Measurements from ENCODE around the gene CTNND2.

CTNND2 gene

GRCh38 chr5:11679676-11680075 is 224.6 kb downstream of the CTNND2 start:
- Histone ChIP-seq H2AFZ (ENCODE audit: low read depth) (no peak overlapping the region), H3K4me2 (no peak overlapping the region), H3K4me1 (ENCODE audit: low read depth, poor library complexity, severe bottlenecking) (no peaks in the 10 kb centered on the region), H3K36me3 (ENCODE audit: insufficient read depth) (no peaks in the 10 kb centered on the region), H3K4me3 (IDR thresholded peaks at IDR 0.05; ENCODE audit: insufficient read depth, low read depth, low read length) (no peak overlapping the region), H3K27ac (no peak overlapping the region), H3K79me2 (ENCODE audit: insufficient read depth, low read depth) (no peaks in the 10 kb centered on the region), H3K27me3 (ENCODE audit: insufficient read depth, low read depth) (no peaks in the 10 kb centered on the region), H3K9ac (no peak overlapping the region), H4K20me1 (ENCODE audit: insufficient read depth) (no peaks in the 10 kb centered on the region)
- TF ChIP-seq CTCF (conservative IDR thresholded peaks at IDR 0.05; ENCODE audit: low read depth, low read length) = no peak

- Histone ChIP-seq H3K9ac (no peak overlapping the region), H2AFZ (ENCODE audit: low read depth) (no peak overlapping the region), H4K20me1 (ENCODE audit: insufficient read depth) (no peaks in the 10 kb centered on the region), H3K27ac (no peak overlapping the region), H3K36me3 (ENCODE audit: insufficient read depth) (no peaks in the 10 kb centered on the region), H3K4me1 (ENCODE audit: low read depth, poor library complexity, severe bottlenecking) (no peaks in the 10 kb centered on the region), H3K4me3 (IDR thresholded peaks at IDR 0.05; ENCODE audit: insufficient read depth, low read depth, low read length) (no peak overlapping the region), H3K27me3 (ENCODE audit: insufficient read depth, low read depth) (no peaks in the 10 kb centered on the region), H3K4me2 (no peak overlapping the region), H3K79me2 (ENCODE audit: insufficient read depth, low read depth) (no peaks in the 10 kb centered on the region)
- no peak for TF ChIP-seq CTCF (conservative IDR thresholded peaks at IDR 0.05; ENCODE audit: low read depth, low read length)
These were observed 229.1 kb downstream of the CTNND2 start for GRCh38 chr5:11675184-11675583.

GRCh38 chr5:11672385-11673085 is 231.7 kb downstream of the CTNND2 start:
- Histone ChIP-seq H2AFZ (ENCODE audit: low read depth) (no peak overlapping the region), H3K27ac (no peak overlapping the region), H4K20me1 (ENCODE audit: insufficient read depth) (no peaks in the 10 kb centered on the region), H3K9ac (no peak overlapping the region), H3K4me1 (ENCODE audit: low read depth, poor library complexity, severe bottlenecking) (no peaks in the 10 kb centered on the region), H3K4me3 (IDR thresholded peaks at IDR 0.05; ENCODE audit: insufficient read depth, low read depth, low read length) (no peak overlapping the region), H3K36me3 (ENCODE audit: insufficient read depth) (no peaks in the 10 kb centered on the region), H3K4me2 (no peak overlapping the region), H3K27me3 (ENCODE audit: insufficient read depth, low read depth) (no peaks in the 10 kb centered on the region), H3K79me2 (ENCODE audit: insufficient read depth, low read depth) (no peaks in the 10 kb centered on the region)
- no peak for TF ChIP-seq CTCF (conservative IDR thresholded peaks at IDR 0.05; ENCODE audit: low read depth, low read length)

- Histone ChIP-seq H3K79me2 (ENCODE audit: insufficient read depth, low read depth) (no peaks in the 10 kb centered on the region), H3K27me3 (ENCODE audit: insufficient read depth, low read depth) (no peaks in the 10 kb centered on the region), H3K4me1 (ENCODE audit: low read depth, poor library complexity, severe bottlenecking) (no peaks in the 10 kb centered on the region), H3K36me3 (ENCODE audit: insufficient read depth) (no peaks in the 10 kb centered on the region), H2AFZ (ENCODE audit: low read depth) (no peak overlapping the region), H3K4me3 (IDR thresholded peaks at IDR 0.05; ENCODE audit: insufficient read depth, low read depth, low read length) (no peak overlapping the region), H3K4me2 (no peak overlapping the region), H3K9ac (no peak overlapping the region), H4K20me1 (ENCODE audit: insufficient read depth) (no peaks in the 10 kb centered on the region), H3K27ac (no peak overlapping the region)
- TF ChIP-seq CTCF (conservative IDR thresholded peaks at IDR 0.05; ENCODE audit: low read depth, low read length) = no peak
These were observed 245.9 kb downstream of the CTNND2 start for GRCh38 chr5:11658376-11658775.

Measured in KMS-11 (cell line).